Adrenal gland (tissue), 12 donors: Measurements from ENCODE around the gene SF3A1. TPM values are rescaled to one million over a fixed set of nuclear protein-coding genes. Genes with fewer than 3 reads are reported as not detected.

Source experiments
- DNase-seq, 7 donors: peaks; one replicate each; pipeline ENCODE4 v3.0.0-alpha.2; 2019 to 2020
- H3K27ac ChIP-seq, 5 donors: fragments of 200-600 bp; sonication (generic) in 4 of 5; 1 replicate in 3 of 5; 2 replicates in 2 of 5; pipeline versions ENCODE4 v1.5.1 to v1.8.0; 2016 to 2020; ENCODE audit warnings: mild to moderate bottlenecking in 1 of 5
- H3K27me3 ChIP-seq: fragments of 200-600 bp; 2 replicates; pipeline ENCODE4 v1.8.0; 2021
- H3K36me3 ChIP-seq, 2 donors: fragments of 200-600 bp; replicated peaks in 1 of 2; 1 replicate in 1 of 2; 2 replicates in 1 of 2; pipeline versions ENCODE4 v1.5.1 to v1.8.0; 2018 to 2022
- H3K4me1 ChIP-seq, 2 donors: fragments of 200-600 bp; replicated peaks in 1 of 2; 1 replicate in 1 of 2; 2 replicates in 1 of 2; pipeline versions ENCODE4 v1.5.1 to v1.8.0; 2018 to 2021
- H3K4me3 ChIP-seq, 4 donors: fragments of 200-600 bp; sonication (generic) in 3 of 4; one replicate each; pipeline ENCODE4 v1.5.1; 2016 to 2018
- H3K9me3 ChIP-seq, 3 donors: fragments of 200-600 bp; sonication (generic) in 1 of 3; replicated peaks in 1 of 3; 1 replicate in 2 of 3; 2 replicates in 1 of 3; pipeline versions ENCODE4 v1.5.1 to v1.8.0; 2016 to 2021
- POLR2A ChIP-seq, 2 donors: fragments of 450-650 bp; IDR thresholded peaks; one replicate each; pipeline ENCODE4 v1.6.1; 2017; ENCODE audit warnings: antibody characterized with exemption in 2 of 2, mild to moderate bottlenecking in 2 of 2, moderate library complexity in 1 of 2
- WGBS, 4 donors: extraction: QIAGEN DNeasy Blood & Tissue Kit in 2 of 4; methylation state at CpG; one replicate each; pipeline versions ENCODE4 v1.1.5 to v1.1.7; 2013 to 2017; 5-methylcytosine and 5-hydroxymethylcytosine counted together
- intact Hi-C, 2 donors: fragments of 100-400 bp; cut with DNase I; formaldehyde crosslinking; loops; one replicate each; pipeline versions ENCODE4 v1.14.1 to v1.15.0; 2022 to 2023
- polyA plus RNA-seq, 3 donors: library from polyadenylated mRNA; stranded (reverse); fragments of 200-250 nt in 2 of 3; fragments of 350-450 nt in 1 of 3; fragmentation: Illumina TruSeq in 1 of 3; extraction: RNeasy Lipid Tissue Mini Kit (QIAGEN cat#74804) in 1 of 3; gene quantifications; one replicate each; pipeline ENCODE4 v1.2.3, GENCODE V29; 2013 to 2014
- total RNA-seq, 9 donors: library from RNA; depleted of rRNA in 4 of 9; stranded (reverse); fragments of >200 nt in 4 of 9; fragments of 120-200 nt in 1 of 9; fragmentation: NEBNext Ultra II Directional in 1 of 9; extraction: Animal tissue kit (Norgen Biotek cat#: 25700) in 1 of 9; gene quantifications; one replicate each; pipeline versions ENCODE4 v1.1.0 to v1.2.4, GENCODE V29; 2013 to 2023
- TF ChIP-seq, protein P1 (sequence below), 6 experiments: fragments of 450-650 bp in 4 of 6; fragments of 200-600 bp in 2 of 6; sonication (generic) in 1 of 6; IDR thresholded peaks; 1 replicate in 5 of 6; 2 replicates in 1 of 6; pipeline versions ENCODE4 v1.5.1 to v1.8.0; 2016 to 2021; ENCODE audit warnings: antibody characterized with exemption in 6 of 6, mild to moderate bottlenecking in 2 of 6, moderate library complexity in 1 of 6
- donor health status: healthy with polysubstance abuse.
- donor health status: Bipolar disorder and iron deficiency.
- donor health status: DM: yes; HTN: yes; CAD: no.
- donor health status: DM: no; HTN: no; CAD: no.
- donor health status: DM: no; HTN: no; CAD: no.
- donor health status: DM: yes; HTN: yes; CAD: no.

Gene SF3A1
- total and polyA plus RNA-seq, 12 donors = 15.7 to 212 (median 107) TPM

DNA sequence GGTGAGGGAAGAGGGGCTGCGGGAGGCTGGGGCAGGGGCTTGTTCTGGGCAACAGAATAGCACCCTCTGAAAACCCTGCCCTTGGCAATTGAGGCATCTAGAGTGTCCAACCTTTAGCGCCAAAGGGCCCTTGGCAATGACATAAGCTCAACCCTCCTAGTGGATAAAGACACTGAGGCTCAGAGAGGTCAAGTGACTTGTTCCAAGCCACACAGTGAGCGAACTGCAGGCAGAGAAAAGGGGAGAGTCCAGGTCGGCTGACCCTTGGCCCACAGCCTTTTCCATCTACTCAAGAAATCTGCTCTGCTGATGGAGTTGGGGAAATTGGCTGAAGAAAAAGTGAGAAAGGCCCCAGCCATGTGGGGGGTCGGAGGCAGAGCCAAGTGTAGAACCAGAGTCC is 43.0 kb upstream of the SF3A1 start:
- Histone ChIP-seq H3K4me3 (no peak overlapping the region), H3K36me3 (no peaks in the 10 kb centered on the region), H3K4me1 (peaks cover 14 to 18% of the 10 kb centered on the region in 2 donors), H3K9me3 (no peaks in the 10 kb centered on the region), H3K27ac (no peak overlapping the region), H3K27me3 (no peaks in the 10 kb centered on the region)
- no peak for DNase-seq
- intact Hi-C loops = no loop called here
- TF ChIP-seq POLR2A (IDR thresholded peaks at IDR 0.05) = no peak
- TF ChIP-seq, protein P1, sequence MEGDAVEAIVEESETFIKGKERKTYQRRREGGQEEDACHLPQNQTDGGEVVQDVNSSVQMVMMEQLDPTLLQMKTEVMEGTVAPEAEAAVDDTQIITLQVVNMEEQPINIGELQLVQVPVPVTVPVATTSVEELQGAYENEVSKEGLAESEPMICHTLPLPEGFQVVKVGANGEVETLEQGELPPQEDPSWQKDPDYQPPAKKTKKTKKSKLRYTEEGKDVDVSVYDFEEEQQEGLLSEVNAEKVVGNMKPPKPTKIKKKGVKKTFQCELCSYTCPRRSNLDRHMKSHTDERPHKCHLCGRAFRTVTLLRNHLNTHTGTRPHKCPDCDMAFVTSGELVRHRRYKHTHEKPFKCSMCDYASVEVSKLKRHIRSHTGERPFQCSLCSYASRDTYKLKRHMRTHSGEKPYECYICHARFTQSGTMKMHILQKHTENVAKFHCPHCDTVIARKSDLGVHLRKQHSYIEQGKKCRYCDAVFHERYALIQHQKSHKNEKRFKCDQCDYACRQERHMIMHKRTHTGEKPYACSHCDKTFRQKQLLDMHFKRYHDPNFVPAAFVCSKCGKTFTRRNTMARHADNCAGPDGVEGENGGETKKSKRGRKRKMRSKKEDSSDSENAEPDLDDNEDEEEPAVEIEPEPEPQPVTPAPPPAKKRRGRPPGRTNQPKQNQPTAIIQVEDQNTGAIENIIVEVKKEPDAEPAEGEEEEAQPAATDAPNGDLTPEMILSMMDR (IDR thresholded peaks at IDR 0.05) = no peak
- WGBS, 4 donors = 83 to 93% (median 89%) methylated on average over 5 of the region's 5 CpGs

- H3K27ac ChIP-seq = peak overlapping the region in 1 of 5 donors; percentile 6
- TF ChIP-seq POLR2A (IDR thresholded peaks at IDR 0.05) = no peak
- TF ChIP-seq, protein P1 (IDR thresholded peaks at IDR 0.05) = no peak
- no peaks in the 10 kb centered on the region for H3K36me3 ChIP-seq
- peaks cover 14 to 18% of the 10 kb centered on the region in 2 donors for H3K4me1 ChIP-seq
- H3K27me3 ChIP-seq = no peaks in the 10 kb centered on the region
- WGBS, 4 donors = 61 to 69% (median 65%) methylated on average over 22 to 25 of the region's 25 CpGs
- DNase-seq = no peak
- no peak overlapping the region for H3K4me3 ChIP-seq
- intact Hi-C loops = no loop called here
- H3K9me3 ChIP-seq = no peaks in the 10 kb centered on the region
Measured at GRCh38 chr22:30398685-30399680, 42.3 kb upstream of the SF3A1 start.

DNA sequence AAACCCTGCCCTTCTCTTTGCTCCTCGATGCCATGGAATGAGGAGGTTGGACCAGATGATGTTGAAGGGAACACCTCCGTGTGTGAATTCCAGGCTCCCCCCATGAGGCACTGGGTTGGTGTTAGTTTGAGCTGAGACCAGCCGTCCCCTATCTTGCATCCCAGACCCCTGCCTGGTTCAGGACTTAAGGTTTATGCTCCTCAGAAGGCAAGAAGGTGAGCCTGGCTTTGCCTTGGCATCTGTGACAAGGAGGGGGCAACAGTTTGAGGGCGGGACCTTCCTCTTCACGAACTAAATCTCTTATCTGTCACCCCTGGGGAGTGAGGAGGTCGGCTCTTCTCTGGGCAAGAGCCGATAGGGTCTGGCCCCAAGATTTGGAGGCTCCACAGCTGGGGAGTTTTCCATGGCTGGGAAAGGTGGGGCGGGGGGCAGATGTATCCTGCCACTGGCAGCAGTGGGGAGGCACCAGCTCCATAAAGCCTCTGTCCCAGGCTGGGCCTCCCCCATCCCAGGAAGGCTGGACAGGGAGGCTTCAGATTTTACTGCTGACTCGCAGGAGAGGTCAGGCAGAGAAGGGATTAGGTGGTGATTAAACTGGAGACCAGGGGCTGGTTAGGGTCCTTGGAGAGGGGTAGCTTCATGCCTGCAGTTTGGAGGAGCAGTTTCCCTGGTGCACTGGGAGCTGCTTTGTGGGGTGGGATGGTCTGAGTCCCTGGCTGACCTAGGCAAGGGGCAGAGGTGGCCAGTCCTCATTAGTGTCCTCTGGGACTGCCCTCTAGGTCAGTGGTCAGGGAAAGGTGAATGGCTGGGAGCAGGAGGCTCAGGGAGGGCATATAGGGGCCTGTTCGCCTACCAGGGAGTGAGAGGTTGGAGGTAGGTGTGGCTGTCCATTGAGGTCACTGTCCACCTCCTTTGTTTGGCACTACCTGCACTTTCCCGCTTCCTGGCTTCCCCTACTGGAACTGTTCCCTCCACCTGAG is 41.3 kb upstream of the SF3A1 start:
- Histone ChIP-seq H3K4me3 (peak overlapping the region in 2 of 4 donors; percentile 25 to 71), H3K27ac (no peak overlapping the region), H3K4me1 (peaks cover 14 to 18% of the 10 kb centered on the region in 2 donors), H3K27me3 (no peaks in the 10 kb centered on the region), H3K36me3 (no peaks in the 10 kb centered on the region), H3K9me3 (no peaks in the 10 kb centered on the region)
- WGBS, 4 donors = 32 to 73% (median 43%) methylated on average over 4 to 11 of the region's 11 CpGs
- intact Hi-C loops = no loop called here
- no peak for DNase-seq
- TF ChIP-seq, protein P1 (IDR thresholded peaks at IDR 0.05) = no peak
- no peak for TF ChIP-seq POLR2A (IDR thresholded peaks at IDR 0.05)
